ENCODE measurements around the gene CCDC30. TPM values are rescaled to one million over a fixed set of nuclear protein-coding genes. Genes with fewer than 3 reads are reported as not detected.
A peak's percentile ranks its signal among the peaks of the same experiment; 100 is the strongest.

The CCDC30 gene
- total RNA-seq, 2 experiments from 2014 or later, result 1.2 to 1.3 TPM

DNA sequence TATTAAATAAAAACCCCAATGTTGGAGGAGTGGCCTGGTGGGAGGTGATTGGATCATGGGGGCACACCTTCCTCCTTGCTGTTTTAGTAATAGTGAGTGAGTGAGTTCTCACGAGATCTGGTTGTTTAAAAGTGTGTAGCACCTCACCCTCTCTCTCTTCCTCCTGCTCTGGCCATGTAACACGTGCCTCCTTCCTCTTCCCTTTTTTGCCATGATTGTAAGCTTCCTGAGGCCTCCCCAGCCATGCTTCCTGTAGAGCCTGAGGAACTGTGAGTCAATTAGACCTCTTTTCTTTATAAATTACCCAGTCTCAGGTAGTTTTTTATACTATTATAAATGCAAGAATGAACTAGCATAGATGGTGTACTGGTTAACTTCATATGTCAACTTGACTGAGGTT, 68.0 kb downstream of the CCDC30 start:
- ATAC-seq (ENCODE audit: poor library complexity) (no peak), DNase-seq (no peak)
- no peaks in the 10 kb centered on the region for H3K36me3 ChIP-seq (ENCODE audit: insufficient read depth, low read length)
- H3K27me3 Mint-ChIP-seq, result no peaks in the 10 kb centered on the region
- POLR2A ChIA-PET, result no interaction called here
- H3K27ac Mint-ChIP-seq, result no peak overlapping the region
- CTCF ChIA-PET, result no interaction called here
- H3K27me3 ChIP-seq (ENCODE audit: control insufficient read depth in 1 of 2, insufficient read depth in 2 of 2, low read length in 2 of 2), result no peaks in the 10 kb centered on the region
- TF ChIP-seq, protein P1, sequence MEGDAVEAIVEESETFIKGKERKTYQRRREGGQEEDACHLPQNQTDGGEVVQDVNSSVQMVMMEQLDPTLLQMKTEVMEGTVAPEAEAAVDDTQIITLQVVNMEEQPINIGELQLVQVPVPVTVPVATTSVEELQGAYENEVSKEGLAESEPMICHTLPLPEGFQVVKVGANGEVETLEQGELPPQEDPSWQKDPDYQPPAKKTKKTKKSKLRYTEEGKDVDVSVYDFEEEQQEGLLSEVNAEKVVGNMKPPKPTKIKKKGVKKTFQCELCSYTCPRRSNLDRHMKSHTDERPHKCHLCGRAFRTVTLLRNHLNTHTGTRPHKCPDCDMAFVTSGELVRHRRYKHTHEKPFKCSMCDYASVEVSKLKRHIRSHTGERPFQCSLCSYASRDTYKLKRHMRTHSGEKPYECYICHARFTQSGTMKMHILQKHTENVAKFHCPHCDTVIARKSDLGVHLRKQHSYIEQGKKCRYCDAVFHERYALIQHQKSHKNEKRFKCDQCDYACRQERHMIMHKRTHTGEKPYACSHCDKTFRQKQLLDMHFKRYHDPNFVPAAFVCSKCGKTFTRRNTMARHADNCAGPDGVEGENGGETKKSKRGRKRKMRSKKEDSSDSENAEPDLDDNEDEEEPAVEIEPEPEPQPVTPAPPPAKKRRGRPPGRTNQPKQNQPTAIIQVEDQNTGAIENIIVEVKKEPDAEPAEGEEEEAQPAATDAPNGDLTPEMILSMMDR (IDR thresholded peaks at IDR 0.05), result no peak
- no peaks in the 10 kb centered on the region for H3K9me3 Mint-ChIP-seq
- peaks cover 5% of the 10 kb centered on the region for H3K4me1 ChIP-seq (ENCODE audit: insufficient read depth, low read length)
- H3K9me3 ChIP-seq (ENCODE audit: control insufficient read depth in 1 of 2, insufficient read depth in 1 of 2, low read length in 2 of 2), result no peaks in the 10 kb centered on the region
- intact Hi-C loops (cut with DNase I, micrococcal nuclease), result no loop called here
- H3K4me3 ChIP-seq (ENCODE audit: low read length), result no peak overlapping the region
- peak overlapping the region; percentile 46 for H3K4me3 Mint-ChIP-seq
- no peak overlapping the region for H3K27ac ChIP-seq (ENCODE audit: low read depth in 1 of 2, low read length in 2 of 2)
- H3K36me3 Mint-ChIP-seq (ENCODE audit: low read depth), result no peaks in the 10 kb centered on the region
- H3K4me1 Mint-ChIP-seq (ENCODE audit: low read depth), result peaks cover 9% of the 10 kb centered on the region

DNA sequence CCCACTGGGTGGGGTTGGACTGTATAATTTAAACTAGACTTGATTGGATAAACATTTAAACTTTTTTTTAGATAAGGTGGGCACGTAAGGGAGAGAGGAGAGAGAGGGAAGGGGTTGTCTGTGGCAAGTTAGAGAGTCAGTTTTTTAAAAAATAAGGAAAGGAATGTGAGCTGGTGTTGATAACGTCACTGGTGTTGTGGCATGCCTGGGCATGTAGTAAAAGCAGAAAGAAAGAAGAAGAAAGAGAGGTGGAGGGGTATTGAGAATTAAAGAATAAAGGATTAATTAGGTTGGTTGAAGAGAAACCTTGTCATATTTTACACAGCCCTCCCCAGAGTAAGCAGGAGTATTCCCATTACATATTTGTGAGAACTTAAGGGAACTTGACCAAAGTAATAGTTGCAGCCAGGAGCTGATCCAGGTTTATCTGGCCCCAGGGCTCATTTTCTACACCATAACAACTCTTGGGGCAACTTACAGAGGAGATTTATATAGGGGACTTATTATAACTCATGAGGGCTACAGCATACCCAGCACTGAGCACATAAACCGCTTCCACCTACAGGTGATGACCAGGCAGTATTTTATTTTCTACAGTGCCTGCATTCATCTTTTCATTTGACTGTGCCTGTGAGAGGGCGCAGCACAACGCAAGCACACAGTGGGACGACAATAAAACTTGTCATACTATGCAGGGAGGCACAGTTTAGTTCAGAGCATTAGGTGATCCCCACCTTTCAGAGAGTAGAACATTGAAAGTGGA, 70.2 kb downstream of the CCDC30 start:
- Mint-ChIP-seq H3K9me3 (no peaks in the 10 kb centered on the region), H3K4me1 (ENCODE audit: low read depth) (peaks cover 9% of the 10 kb centered on the region), H3K4me3 (no peak overlapping the region), H3K27me3 (no peaks in the 10 kb centered on the region), H3K36me3 (ENCODE audit: low read depth) (peaks cover 7% of the 10 kb centered on the region), H3K27ac (no peak overlapping the region)
- CTCF ChIA-PET, result no interaction called here
- TF ChIP-seq, protein P1 (IDR thresholded peaks at IDR 0.05), result no peak
- ATAC-seq (ENCODE audit: poor library complexity) (no peak), DNase-seq (no peak)
- H3K4me1 ChIP-seq (ENCODE audit: insufficient read depth, low read length), result peaks cover 5% of the 10 kb centered on the region
- H3K27me3 ChIP-seq (ENCODE audit: control insufficient read depth in 1 of 2, insufficient read depth in 2 of 2, low read length in 2 of 2), result no peaks in the 10 kb centered on the region
- POLR2A ChIA-PET, result no interaction called here
- no peak overlapping the region for H3K27ac ChIP-seq (ENCODE audit: low read depth in 1 of 2, low read length in 2 of 2)
- no peaks in the 10 kb centered on the region for H3K9me3 ChIP-seq (ENCODE audit: control insufficient read depth in 1 of 2, insufficient read depth in 1 of 2, low read length in 2 of 2)
- intact Hi-C loops (cut with DNase I, micrococcal nuclease), result no loop called here
- H3K4me3 ChIP-seq (ENCODE audit: low read length), result no peak overlapping the region
- no peaks in the 10 kb centered on the region for H3K36me3 ChIP-seq (ENCODE audit: insufficient read depth, low read length)

DNA sequence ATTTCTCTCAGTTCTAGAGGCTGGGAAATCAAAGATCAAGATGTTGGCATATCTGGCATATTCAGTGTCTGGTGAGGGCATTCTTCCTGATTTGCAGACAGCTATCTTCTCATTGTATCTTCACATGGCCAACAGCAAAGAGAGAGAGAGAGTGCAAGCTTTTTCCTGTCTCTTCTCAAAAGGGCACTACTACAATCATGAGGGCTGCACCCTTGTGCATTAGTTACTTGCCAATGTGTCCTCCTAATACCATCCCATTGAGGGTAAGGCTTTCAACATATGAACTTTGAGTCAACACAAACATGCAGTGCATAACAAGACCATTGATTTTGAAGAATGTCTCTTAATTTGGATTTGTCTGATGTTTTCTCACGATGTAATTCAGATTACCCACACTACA, 78.0 kb downstream of the CCDC30 start:
- Histone ChIP-seq H3K9me3 (ENCODE audit: control insufficient read depth in 1 of 2, insufficient read depth in 1 of 2, low read length in 2 of 2) (no peaks in the 10 kb centered on the region), H3K4me3 (ENCODE audit: low read length) (no peak overlapping the region), H3K27me3 (ENCODE audit: control insufficient read depth in 1 of 2, insufficient read depth in 2 of 2, low read length in 2 of 2) (no peaks in the 10 kb centered on the region), H3K27ac (ENCODE audit: low read depth in 1 of 2, low read length in 2 of 2) (no peak overlapping the region), H3K36me3 (ENCODE audit: insufficient read depth, low read length) (no peaks in the 10 kb centered on the region), H3K4me1 (ENCODE audit: insufficient read depth, low read length) (no peaks in the 10 kb centered on the region)
- Mint-ChIP-seq H3K27me3 (no peaks in the 10 kb centered on the region), H3K4me1 (ENCODE audit: low read depth) (no peaks in the 10 kb centered on the region), H3K4me3 (no peak overlapping the region), H3K27ac (no peak overlapping the region), H3K9me3 (no peaks in the 10 kb centered on the region), H3K36me3 (ENCODE audit: low read depth) (peaks cover 7% of the 10 kb centered on the region)
- intact Hi-C loops (cut with DNase I, micrococcal nuclease), result no loop called here
- ATAC-seq (ENCODE audit: poor library complexity) (no peak), DNase-seq (no peak)
- TF ChIP-seq, protein P1 (IDR thresholded peaks at IDR 0.05), result no peak
- ChIA-PET POLR2A (no interaction called here), CTCF (interaction anchor here (0.9 kb wide), 1 partner anchor 25 kb away, joined by 3 read pairs; no protein-coding TSS in a partner anchor)

Data from CD4-positive, alpha-beta T cell (primary cell).